ENCODE results near the gene RGS9.

Gene RGS9

DNA sequence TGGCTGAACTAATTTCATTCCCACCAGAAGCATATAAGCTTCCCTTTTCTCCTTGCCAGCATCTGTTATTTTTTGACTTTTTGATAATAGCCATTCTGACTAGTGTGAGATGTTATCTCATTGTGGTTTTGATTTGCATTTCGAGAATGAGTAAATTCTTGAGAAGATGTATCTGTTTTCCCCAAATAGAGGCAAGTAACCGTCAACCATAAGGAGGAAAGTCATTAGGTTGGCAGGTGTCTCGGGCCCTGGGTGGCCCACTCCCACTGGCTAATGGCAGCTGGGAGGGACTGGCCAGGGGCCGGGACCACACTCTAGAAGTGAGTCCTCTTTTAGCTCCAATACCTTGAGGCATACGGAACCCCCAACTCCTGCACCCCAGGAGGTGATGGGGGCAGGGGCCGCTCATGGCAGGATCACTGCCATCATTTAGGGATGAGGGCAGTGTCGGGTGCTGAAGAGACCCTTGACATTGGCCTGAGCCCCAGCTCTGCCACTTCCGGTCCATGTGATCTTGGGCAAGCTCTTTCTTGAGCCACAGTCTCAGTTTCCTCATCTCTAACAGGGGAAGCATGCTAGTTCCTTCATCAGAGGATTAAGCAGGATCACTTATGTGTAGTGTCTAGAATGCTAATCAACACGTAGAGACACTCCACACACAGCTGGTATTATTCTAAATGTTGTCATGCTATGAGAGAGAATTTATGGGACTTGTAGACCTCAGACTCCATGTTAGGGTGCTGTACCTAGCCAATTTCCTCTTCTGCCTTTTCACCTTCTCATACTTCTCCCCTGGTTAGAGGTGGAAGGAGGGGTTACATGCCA is 44.3 kb downstream of the RGS9 start:
- H3K9me3 ChIP-seq (ENCODE audit: control insufficient read depth in 1 of 2, low read length in 2 of 2) = no peaks in the 10 kb centered on the region
- no peak overlapping the region for H3K4me3 ChIP-seq (ENCODE audit: low read depth in 1 of 2, low read length in 2 of 2)
- H3K27me3 ChIP-seq (ENCODE audit: control insufficient read depth in 1 of 2, insufficient read depth in 2 of 2, low read length in 2 of 2) = no peaks in the 10 kb centered on the region
- H3K36me3 ChIP-seq (ENCODE audit: control insufficient read depth in 1 of 2, insufficient read depth in 2 of 2, low read length in 2 of 2) = no peaks in the 10 kb centered on the region
- H3K9ac ChIP-seq (ENCODE audit: low read depth in 1 of 2, low read length in 2 of 2) = no peak overlapping the region
- no peak overlapping the region for H3K27ac ChIP-seq (ENCODE audit: low read depth, low read length)
- H3K4me1 ChIP-seq (ENCODE audit: control insufficient read depth in 1 of 2, insufficient read depth in 2 of 2, low read length in 2 of 2) = no peaks in the 10 kb centered on the region

DNA sequence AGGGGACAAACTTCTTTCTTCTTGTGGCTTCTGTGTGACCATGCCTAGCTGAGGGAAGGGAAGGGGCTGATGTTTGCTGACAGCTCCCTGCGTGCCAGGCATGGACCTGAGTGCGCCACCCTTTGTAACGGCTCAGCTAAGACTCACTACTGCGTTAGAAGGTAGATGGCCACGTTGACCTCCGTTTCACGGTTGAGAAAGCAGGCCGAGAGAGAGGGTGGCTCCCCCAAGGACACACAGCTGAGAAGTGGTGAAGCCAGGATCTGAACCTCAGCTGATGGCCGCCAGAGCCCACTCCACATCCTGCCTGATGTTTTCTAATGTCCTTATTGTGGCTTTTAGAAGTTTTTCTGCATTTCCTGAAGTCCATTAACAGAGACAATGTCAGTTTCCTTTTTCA is 45.1 kb downstream of the RGS9 start:
- Histone ChIP-seq H3K27me3 (ENCODE audit: control insufficient read depth in 1 of 2, insufficient read depth in 2 of 2, low read length in 2 of 2) (no peaks in the 10 kb centered on the region), H3K4me1 (ENCODE audit: control insufficient read depth in 1 of 2, insufficient read depth in 2 of 2, low read length in 2 of 2) (no peaks in the 10 kb centered on the region), H3K27ac (ENCODE audit: low read depth, low read length) (no peak overlapping the region), H3K4me3 (ENCODE audit: low read depth in 1 of 2, low read length in 2 of 2) (no peak overlapping the region), H3K9ac (ENCODE audit: low read depth in 1 of 2, low read length in 2 of 2) (no peak overlapping the region), H3K36me3 (ENCODE audit: control insufficient read depth in 1 of 2, insufficient read depth in 2 of 2, low read length in 2 of 2) (no peaks in the 10 kb centered on the region), H3K9me3 (ENCODE audit: control insufficient read depth in 1 of 2, low read length in 2 of 2) (no peaks in the 10 kb centered on the region)

DNA sequence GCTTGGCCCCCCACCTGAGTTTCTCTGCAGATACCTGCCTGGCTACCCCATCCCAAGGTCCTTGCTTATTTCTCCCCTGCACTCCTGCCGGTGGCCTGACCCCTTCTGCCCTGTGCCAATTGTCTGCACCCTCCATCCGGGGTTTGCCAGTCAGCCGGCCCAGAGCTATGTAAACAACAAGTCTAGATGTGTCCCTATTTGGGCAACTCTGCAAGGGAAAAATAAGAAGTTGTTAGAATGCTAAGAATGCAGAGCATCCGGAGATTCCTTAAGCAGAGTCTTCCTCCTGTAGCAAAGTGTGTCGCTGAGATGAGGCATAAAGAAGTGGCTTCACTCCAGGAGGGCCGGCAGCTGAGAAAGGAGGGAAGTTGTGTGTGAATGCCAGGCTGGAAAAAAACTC is 46.6 kb downstream of the RGS9 start:
- Histone ChIP-seq H3K9me3 (ENCODE audit: control insufficient read depth in 1 of 2, low read length in 2 of 2) (no peaks in the 10 kb centered on the region), H3K27me3 (ENCODE audit: control insufficient read depth in 1 of 2, insufficient read depth in 2 of 2, low read length in 2 of 2) (no peaks in the 10 kb centered on the region), H3K4me1 (ENCODE audit: control insufficient read depth in 1 of 2, insufficient read depth in 2 of 2, low read length in 2 of 2) (no peaks in the 10 kb centered on the region), H3K27ac (ENCODE audit: low read depth, low read length) (no peak overlapping the region), H3K4me3 (ENCODE audit: low read depth in 1 of 2, low read length in 2 of 2) (no peak overlapping the region), H3K9ac (ENCODE audit: low read depth in 1 of 2, low read length in 2 of 2) (no peak overlapping the region), H3K36me3 (ENCODE audit: control insufficient read depth in 1 of 2, insufficient read depth in 2 of 2, low read length in 2 of 2) (no peaks in the 10 kb centered on the region)

DNA sequence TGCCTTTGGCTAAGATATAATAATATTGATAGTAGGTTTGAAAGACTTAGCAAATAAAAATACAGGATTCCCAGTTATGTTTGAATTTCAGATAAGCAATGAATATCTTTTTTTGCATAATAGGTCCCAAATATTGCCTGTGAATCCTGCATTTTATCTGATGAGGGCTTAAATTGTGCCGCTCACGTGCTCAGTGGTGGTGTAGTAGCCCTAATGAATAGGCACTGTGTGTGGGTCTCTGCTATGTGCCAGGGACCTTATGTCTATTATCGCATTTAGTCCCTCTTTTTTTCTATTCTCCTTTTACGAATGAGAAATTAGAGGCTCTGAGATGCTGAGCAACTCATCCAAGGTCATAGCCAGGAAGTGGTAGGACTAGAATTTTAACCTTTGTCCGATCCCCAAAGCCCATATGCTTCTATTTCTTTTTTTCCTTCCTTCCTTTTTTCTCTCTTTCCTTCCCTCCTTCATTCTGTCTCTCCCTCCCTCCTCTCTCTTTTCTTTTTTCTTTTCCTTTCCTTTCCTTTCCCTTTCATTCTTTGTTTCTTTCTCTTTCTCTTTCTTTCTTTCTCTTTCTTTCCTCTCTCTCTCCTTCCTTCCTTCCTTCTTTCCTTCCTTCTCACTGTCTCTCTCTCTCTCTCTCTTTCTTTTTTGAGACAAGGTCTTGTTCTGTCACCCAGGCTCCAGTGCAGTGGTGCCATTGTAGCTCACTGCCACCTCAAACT is 47.2 kb downstream of the RGS9 start:
- H3K27me3 ChIP-seq (ENCODE audit: control insufficient read depth in 1 of 2, insufficient read depth in 2 of 2, low read length in 2 of 2) = no peaks in the 10 kb centered on the region
- no peak overlapping the region for H3K9ac ChIP-seq (ENCODE audit: low read depth in 1 of 2, low read length in 2 of 2)
- H3K4me3 ChIP-seq (ENCODE audit: low read depth in 1 of 2, low read length in 2 of 2) = no peak overlapping the region
- H3K27ac ChIP-seq (ENCODE audit: low read depth, low read length) = no peak overlapping the region
- no peaks in the 10 kb centered on the region for H3K36me3 ChIP-seq (ENCODE audit: control insufficient read depth in 1 of 2, insufficient read depth in 2 of 2, low read length in 2 of 2)
- H3K9me3 ChIP-seq (ENCODE audit: control insufficient read depth in 1 of 2, low read length in 2 of 2) = no peaks in the 10 kb centered on the region
- no peaks in the 10 kb centered on the region for H3K4me1 ChIP-seq (ENCODE audit: control insufficient read depth in 1 of 2, insufficient read depth in 2 of 2, low read length in 2 of 2)

DNA sequence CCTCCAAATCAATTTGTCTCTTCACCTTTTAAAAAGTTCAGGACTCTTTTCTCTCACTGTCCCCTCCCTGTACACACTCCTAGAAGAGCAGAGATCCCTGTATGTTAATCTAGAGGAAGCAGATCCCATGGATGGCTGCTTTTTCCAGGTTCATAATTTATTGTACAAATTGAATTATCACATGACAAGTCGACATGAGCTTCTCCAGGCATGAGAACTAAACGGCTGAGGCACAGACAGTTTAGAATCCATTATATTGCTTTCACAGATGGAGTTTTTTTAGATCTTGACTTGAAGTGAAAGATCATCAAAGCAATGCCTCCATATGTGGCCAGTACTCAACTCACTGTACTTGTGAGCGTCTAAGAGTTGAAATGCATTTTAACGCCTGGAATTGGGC is 47.9 kb downstream of the RGS9 start:
- Histone ChIP-seq H3K27ac (ENCODE audit: low read depth, low read length) (no peak overlapping the region), H3K4me3 (ENCODE audit: low read depth in 1 of 2, low read length in 2 of 2) (no peak overlapping the region), H3K9me3 (ENCODE audit: control insufficient read depth in 1 of 2, low read length in 2 of 2) (no peaks in the 10 kb centered on the region), H3K27me3 (ENCODE audit: control insufficient read depth in 1 of 2, insufficient read depth in 2 of 2, low read length in 2 of 2) (no peaks in the 10 kb centered on the region), H3K36me3 (ENCODE audit: control insufficient read depth in 1 of 2, insufficient read depth in 2 of 2, low read length in 2 of 2) (no peaks in the 10 kb centered on the region), H3K9ac (ENCODE audit: low read depth in 1 of 2, low read length in 2 of 2) (no peak overlapping the region), H3K4me1 (ENCODE audit: control insufficient read depth in 1 of 2, insufficient read depth in 2 of 2, low read length in 2 of 2) (no peaks in the 10 kb centered on the region)

DNA sequence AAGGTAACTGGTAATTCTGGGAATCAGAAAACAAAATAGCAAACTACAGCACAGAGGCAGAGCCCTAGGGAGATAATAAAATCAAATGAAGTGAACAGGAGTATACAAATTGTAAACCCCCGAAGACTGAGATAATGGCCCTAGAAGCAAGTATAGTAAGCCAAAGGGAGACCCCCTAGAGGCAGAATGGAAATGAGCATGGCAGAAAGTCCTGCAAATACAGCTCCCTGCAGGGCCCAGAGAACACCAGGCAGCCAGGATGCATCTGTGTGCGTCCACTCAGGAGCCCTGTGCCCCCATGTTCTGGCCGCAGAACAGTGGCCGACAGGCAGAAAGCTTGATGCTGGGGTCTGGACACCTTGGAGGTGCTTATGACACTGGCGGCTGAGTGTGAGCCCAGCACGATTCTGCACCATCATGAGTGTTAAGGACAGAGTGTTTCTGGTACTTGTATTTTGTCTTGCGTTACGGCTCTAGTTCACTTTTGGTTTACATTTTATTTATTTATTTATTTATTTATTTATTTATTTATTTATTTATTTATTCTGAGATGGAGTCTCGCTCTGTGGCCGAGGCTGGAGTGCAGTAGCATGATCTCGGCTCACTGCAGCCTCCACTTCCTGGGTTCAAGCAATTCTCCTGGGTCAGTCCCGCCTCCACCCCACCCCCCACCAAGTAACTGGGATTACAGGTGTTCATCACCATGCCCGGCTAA is 48.7 kb downstream of the RGS9 start:
- no peak overlapping the region for H3K4me3 ChIP-seq (ENCODE audit: low read depth in 1 of 2, low read length in 2 of 2)
- no peak overlapping the region for H3K27ac ChIP-seq (ENCODE audit: low read depth, low read length)
- H3K36me3 ChIP-seq (ENCODE audit: control insufficient read depth in 1 of 2, insufficient read depth in 2 of 2, low read length in 2 of 2) = no peaks in the 10 kb centered on the region

DNA sequence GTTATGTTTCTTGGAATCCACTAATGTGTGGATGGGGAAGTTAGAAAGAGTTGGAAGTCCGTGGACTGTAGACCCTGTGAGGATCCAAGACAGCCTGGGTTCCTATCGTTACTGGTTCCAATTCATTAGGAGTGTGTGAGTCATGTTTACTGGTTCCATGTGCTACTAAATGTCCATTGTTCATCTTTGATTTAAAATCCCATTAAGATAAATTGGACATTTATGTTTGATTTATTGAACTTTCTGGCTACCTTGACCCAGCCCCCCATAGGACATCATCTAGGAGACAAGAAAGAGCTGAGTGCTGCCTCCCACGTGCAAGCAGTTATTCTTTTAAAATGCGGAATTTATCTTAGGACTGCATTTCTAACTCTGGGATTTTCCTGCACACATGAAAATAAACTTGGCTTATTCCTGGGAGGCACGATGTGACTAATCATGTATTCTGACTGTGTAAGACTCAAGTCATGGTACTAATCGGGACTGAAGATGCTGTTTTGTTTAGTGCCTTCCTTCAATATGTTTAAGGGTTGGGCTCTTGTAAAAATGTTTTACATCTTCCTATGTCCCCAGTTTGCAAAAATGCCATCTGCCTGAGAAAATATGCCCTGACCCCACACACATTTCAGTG is 53.4 kb downstream of the RGS9 start:
- Histone ChIP-seq H3K9ac (ENCODE audit: low read depth in 1 of 2, low read length in 2 of 2) (no peak overlapping the region), H3K27ac (ENCODE audit: low read depth, low read length) (no peak overlapping the region), H3K9me3 (ENCODE audit: control insufficient read depth in 1 of 2, low read length in 2 of 2) (no peaks in the 10 kb centered on the region), H3K4me3 (ENCODE audit: low read depth in 1 of 2, low read length in 2 of 2) (no peak overlapping the region), H3K27me3 (ENCODE audit: control insufficient read depth in 1 of 2, insufficient read depth in 2 of 2, low read length in 2 of 2) (no peaks in the 10 kb centered on the region), H3K4me1 (ENCODE audit: control insufficient read depth in 1 of 2, insufficient read depth in 2 of 2, low read length in 2 of 2) (no peaks in the 10 kb centered on the region), H3K36me3 (ENCODE audit: control insufficient read depth in 1 of 2, insufficient read depth in 2 of 2, low read length in 2 of 2) (no peaks in the 10 kb centered on the region)

More for the DNA sequence above, 48.7 kb downstream of the RGS9 start:
- no peaks in the 10 kb centered on the region for H3K4me1 ChIP-seq (ENCODE audit: control insufficient read depth in 1 of 2, insufficient read depth in 2 of 2, low read length in 2 of 2)
- H3K9me3 ChIP-seq (ENCODE audit: control insufficient read depth in 1 of 2, low read length in 2 of 2) = no peaks in the 10 kb centered on the region
- no peaks in the 10 kb centered on the region for H3K27me3 ChIP-seq (ENCODE audit: control insufficient read depth in 1 of 2, insufficient read depth in 2 of 2, low read length in 2 of 2)
- no peak overlapping the region for H3K9ac ChIP-seq (ENCODE audit: low read depth in 1 of 2, low read length in 2 of 2)

DNA sequence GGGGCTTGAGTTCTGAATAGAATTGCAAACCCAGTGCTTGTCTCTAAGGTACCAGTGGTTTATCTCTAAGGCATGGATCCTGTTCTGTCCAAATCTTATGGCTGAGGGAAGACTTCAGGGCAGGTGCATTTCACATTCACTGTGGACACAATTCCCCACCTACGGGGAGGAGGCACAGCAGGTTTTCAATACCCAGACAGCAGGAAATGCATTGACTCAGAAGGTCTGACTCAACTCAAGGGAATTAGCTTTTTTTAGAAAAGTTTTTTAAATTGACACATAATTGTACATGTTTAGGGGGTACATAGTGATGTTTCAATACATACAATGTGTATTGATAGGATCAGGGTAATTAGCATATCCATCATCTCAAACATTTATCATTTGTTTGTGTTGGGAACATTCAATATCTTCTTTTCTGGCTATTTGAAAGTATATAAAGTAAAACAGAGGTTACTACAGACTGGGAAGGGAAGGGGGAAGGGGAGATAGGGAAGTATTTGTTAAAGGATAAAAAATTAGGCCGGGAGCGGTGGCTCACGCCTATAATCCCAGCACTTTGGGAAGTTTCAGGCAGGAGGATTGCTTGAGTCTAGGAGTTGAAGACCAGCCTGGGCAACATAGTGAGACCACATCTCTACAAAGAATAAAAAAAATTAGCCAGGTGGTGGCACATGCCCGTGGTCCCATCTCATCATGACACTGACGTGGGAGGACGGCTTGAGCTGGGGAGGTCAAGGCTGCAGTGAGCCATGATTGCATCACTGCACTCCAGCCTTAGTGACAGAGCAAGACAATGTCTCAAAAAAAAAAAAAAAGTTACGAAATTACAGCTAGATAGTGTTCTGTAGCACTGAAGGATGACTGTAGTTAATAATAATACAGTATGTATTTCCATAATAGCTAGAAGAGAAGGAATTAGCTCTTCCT is 54.9 kb downstream of the RGS9 start:
- Histone ChIP-seq H3K36me3 (ENCODE audit: control insufficient read depth in 1 of 2, insufficient read depth in 2 of 2, low read length in 2 of 2) (no peaks in the 10 kb centered on the region), H3K9ac (ENCODE audit: low read depth in 1 of 2, low read length in 2 of 2) (no peak overlapping the region), H3K27me3 (ENCODE audit: control insufficient read depth in 1 of 2, insufficient read depth in 2 of 2, low read length in 2 of 2) (no peaks in the 10 kb centered on the region), H3K4me3 (ENCODE audit: low read depth in 1 of 2, low read length in 2 of 2) (no peak overlapping the region), H3K9me3 (ENCODE audit: control insufficient read depth in 1 of 2, low read length in 2 of 2) (no peaks in the 10 kb centered on the region), H3K4me1 (ENCODE audit: control insufficient read depth in 1 of 2, insufficient read depth in 2 of 2, low read length in 2 of 2) (no peaks in the 10 kb centered on the region), H3K27ac (ENCODE audit: low read depth, low read length) (no peak overlapping the region)

DNA sequence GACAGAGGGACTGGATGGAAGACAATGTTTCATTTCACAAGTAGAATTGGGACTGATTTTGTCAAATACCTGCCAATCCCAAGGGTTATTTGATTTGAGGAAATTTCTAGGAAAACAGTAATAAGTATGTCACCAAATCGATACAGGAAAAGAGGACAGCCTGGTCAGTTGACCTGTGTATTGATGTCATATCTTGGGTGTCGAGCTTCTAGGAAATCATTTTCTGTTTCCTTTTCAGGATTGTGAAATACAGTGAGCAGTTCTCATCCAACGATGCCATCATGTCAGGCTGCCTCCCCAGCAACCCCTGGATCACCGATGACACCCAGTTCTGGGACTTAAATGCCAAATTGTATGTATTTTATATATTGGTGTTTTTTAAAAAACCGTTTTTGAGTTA is 56.1 kb downstream of the RGS9 start:
- Histone ChIP-seq H3K9me3 (ENCODE audit: control insufficient read depth in 1 of 2, low read length in 2 of 2) (no peaks in the 10 kb centered on the region), H3K4me3 (ENCODE audit: low read depth in 1 of 2, low read length in 2 of 2) (no peak overlapping the region), H3K36me3 (ENCODE audit: control insufficient read depth in 1 of 2, insufficient read depth in 2 of 2, low read length in 2 of 2) (no peaks in the 10 kb centered on the region), H3K9ac (ENCODE audit: low read depth in 1 of 2, low read length in 2 of 2) (no peak overlapping the region), H3K4me1 (ENCODE audit: control insufficient read depth in 1 of 2, insufficient read depth in 2 of 2, low read length in 2 of 2) (no peaks in the 10 kb centered on the region), H3K27me3 (ENCODE audit: control insufficient read depth in 1 of 2, insufficient read depth in 2 of 2, low read length in 2 of 2) (no peaks in the 10 kb centered on the region), H3K27ac (ENCODE audit: low read depth, low read length) (no peak overlapping the region)
